Kidney (tissue), 14 donors: ENCODE results near the gene SLC23A2. TPM values are rescaled to one million over a fixed set of nuclear protein-coding genes. Genes with fewer than 3 reads are reported as not detected.
A peak's percentile ranks its signal among the peaks of the same experiment; 100 is the strongest.
"Not testable (repeated sequence)": the region's sequence is repeated elsewhere in the genome, so short reads cannot be mapped to it uniquely, and the experiment has no call there.

Experiments
- DNase-seq, 5 donors: peaks; one replicate each; pipeline ENCODE4 v3.0.0-alpha.2; 2013 to 2020
- FAIRE-seq: peaks from 2 replicates; lab custom pipeline; 2012; peaks lifted over from hg19 to GRCh38; lab: Jason Lieb, UNC
- H3K27ac ChIP-seq, 2 donors: one replicate each; pipeline ENCODE4 v1.7.0; 2013; ENCODE audit warnings: low read depth in 2 of 2, low read length in 2 of 2, inconsistent platforms in 1 of 2
- H3K27me3 ChIP-seq: one replicate; pipeline ENCODE4 v1.7.1; 2013; ENCODE audit warnings: low read length, inconsistent platforms; ENCODE audit not compliant: control insufficient read depth, insufficient read depth
- H3K36me3 ChIP-seq, 3 donors: one replicate each; pipeline versions ENCODE4 v1.7.0 to v1.7.1; 2013; ENCODE audit warnings: low read length in 3 of 3, control low read depth in 1 of 3, inconsistent platforms in 1 of 3; ENCODE audit not compliant: insufficient read depth in 3 of 3, control insufficient read depth in 2 of 3
- H3K4me1 ChIP-seq, 3 donors: one replicate each; pipeline versions ENCODE4 v1.7.0 to v1.7.1; 2013; ENCODE audit warnings: low read length in 3 of 3, inconsistent platforms in 1 of 3, low read depth in 1 of 3; ENCODE audit not compliant: control insufficient read depth in 2 of 3, insufficient read depth in 2 of 3
- H3K4me3 ChIP-seq, 3 donors: one replicate each; pipeline versions ENCODE4 v1.7.0 to v1.8.1; 2013; ENCODE audit warnings: low read length in 3 of 3, control low read depth in 1 of 3, inconsistent platforms in 1 of 3
- H3K9ac ChIP-seq, 3 donors: one replicate each; pipeline versions ENCODE4 v1.7.0 to v1.7.1; 2013; ENCODE audit warnings: low read length in 3 of 3, control low read depth in 1 of 3, inconsistent platforms in 1 of 3
- H3K9me3 ChIP-seq, 3 donors: one replicate each; pipeline versions ENCODE4 v1.7.0 to v1.7.1; 2013; ENCODE audit warnings: low read length in 3 of 3, control low read depth in 1 of 3, inconsistent platforms in 1 of 3; ENCODE audit not compliant: control insufficient read depth in 2 of 3, insufficient read depth in 1 of 3
- intact Hi-C: fragments of 100-400 bp; cut with DNase I; formaldehyde crosslinking; loops from one replicate; pipeline ENCODE4 v1.11.1; 2022
- polyA plus RNA-seq: library from polyadenylated mRNA; stranded (reverse); fragments of 350-450 nt; fragmentation: Illumina TruSeq; extraction: RNeasy Lipid Tissue Mini Kit (QIAGEN cat#74804); gene quantifications from one replicate; pipeline ENCODE4 v1.2.3, GENCODE V29; 2014; ENCODE audit warnings: low read depth, low replicate concordance; ENCODE audit not compliant: insufficient read depth
- total RNA-seq: library from RNA; stranded (reverse); fragmentation: NEBNext Ultra II Directional; extraction: Animal tissue kit (Norgen Biotek cat#: 25700); gene quantifications from one replicate; pipeline ENCODE4 v1.2.1, GENCODE V29; 2021
- TF ChIP-seq, protein P1 (sequence below): IDR thresholded peaks from 3 replicates; pipeline ENCODE4 v1.5.1; 2012; ENCODE audit warnings: mild to moderate bottlenecking, moderate library complexity, borderline replicate concordance; ENCODE audit not compliant: insufficient read depth; ENCODE audit errors: extremely low read depth
- donor health status: control.
- donor health status: control.
- donor health status: control.
- donor health status: control.
- donor health status: control.
- donor health status: DM: yes; HTN: yes; CAD: no.
- donor health status: Normal renal cell carcinoma (clear cell type).

Gene SLC23A2
- total and polyA plus RNA-seq, 2 donors from 2014 or later = 4.8 to 20.5 TPM

DNA sequence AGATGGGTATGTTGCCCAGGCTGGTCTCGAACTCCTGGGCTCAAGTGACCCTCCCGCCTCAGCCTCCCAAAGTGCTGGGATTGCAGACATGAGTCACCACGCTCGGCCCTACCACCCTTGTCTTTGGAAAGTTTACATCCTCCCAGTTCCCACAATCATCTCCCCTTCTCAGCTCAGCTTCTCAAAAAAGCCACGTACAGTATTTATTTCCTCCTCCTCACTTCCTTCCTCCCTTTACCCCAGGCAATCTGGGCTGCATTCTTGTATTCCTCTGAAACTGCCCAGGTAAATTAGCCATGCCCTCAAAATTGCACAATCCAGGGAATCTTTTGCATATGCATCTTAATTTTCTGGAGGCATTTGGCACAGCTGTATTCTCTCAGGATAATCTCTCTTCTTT is 7.4 kb upstream of the SLC23A2 start:
- no peaks in the 10 kb centered on the region for H3K9me3 ChIP-seq
- H3K27me3 ChIP-seq = no peaks in the 10 kb centered on the region
- DNase-seq (peak in 1 of 5 donors; percentile 24), FAIRE-seq (no peak)
- H3K27ac ChIP-seq = no peak overlapping the region
- H3K4me1 ChIP-seq = no peaks in the 10 kb centered on the region
- no peaks in the 10 kb centered on the region for H3K36me3 ChIP-seq
- no peak overlapping the region for H3K9ac ChIP-seq
- intact Hi-C loops = no loop called here
- TF ChIP-seq, protein P1, sequence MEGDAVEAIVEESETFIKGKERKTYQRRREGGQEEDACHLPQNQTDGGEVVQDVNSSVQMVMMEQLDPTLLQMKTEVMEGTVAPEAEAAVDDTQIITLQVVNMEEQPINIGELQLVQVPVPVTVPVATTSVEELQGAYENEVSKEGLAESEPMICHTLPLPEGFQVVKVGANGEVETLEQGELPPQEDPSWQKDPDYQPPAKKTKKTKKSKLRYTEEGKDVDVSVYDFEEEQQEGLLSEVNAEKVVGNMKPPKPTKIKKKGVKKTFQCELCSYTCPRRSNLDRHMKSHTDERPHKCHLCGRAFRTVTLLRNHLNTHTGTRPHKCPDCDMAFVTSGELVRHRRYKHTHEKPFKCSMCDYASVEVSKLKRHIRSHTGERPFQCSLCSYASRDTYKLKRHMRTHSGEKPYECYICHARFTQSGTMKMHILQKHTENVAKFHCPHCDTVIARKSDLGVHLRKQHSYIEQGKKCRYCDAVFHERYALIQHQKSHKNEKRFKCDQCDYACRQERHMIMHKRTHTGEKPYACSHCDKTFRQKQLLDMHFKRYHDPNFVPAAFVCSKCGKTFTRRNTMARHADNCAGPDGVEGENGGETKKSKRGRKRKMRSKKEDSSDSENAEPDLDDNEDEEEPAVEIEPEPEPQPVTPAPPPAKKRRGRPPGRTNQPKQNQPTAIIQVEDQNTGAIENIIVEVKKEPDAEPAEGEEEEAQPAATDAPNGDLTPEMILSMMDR = no peak
- H3K4me3 ChIP-seq = no peak overlapping the region

DNA sequence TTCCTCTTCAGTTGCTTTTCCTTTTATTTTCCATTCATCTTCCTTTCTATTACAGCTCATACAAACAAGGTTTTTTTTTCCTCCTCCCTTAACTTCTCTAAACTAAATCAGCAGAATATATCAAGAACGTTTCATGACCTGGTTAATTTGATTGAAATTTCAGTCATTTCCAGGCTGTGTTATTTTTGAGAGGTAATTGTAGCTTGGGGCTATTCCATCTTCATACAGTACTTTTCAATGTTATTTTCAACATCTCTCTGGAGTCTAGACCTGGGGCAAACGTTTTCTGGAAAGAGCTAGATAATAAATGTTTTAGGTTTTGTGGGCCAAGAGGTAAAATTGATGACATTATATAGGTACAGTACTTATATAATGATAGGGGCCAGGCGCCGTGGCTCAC is 4.0 kb upstream of the SLC23A2 start:
- TF ChIP-seq, protein P1 = no peak
- Histone ChIP-seq H3K4me1 (peaks cover 0 to 3% (median 0%) of the 10 kb centered on the region in 3 donors), H3K4me3 (no peak overlapping the region), H3K36me3 (no peaks in the 10 kb centered on the region), H3K9me3 (no peaks in the 10 kb centered on the region), H3K27ac (no peak overlapping the region), H3K9ac (no peak overlapping the region), H3K27me3 (no peaks in the 10 kb centered on the region)
- intact Hi-C loops = no loop called here
- DNase-seq = peak in 1 of 5 donors; percentile 10
- no peak for FAIRE-seq

DNA sequence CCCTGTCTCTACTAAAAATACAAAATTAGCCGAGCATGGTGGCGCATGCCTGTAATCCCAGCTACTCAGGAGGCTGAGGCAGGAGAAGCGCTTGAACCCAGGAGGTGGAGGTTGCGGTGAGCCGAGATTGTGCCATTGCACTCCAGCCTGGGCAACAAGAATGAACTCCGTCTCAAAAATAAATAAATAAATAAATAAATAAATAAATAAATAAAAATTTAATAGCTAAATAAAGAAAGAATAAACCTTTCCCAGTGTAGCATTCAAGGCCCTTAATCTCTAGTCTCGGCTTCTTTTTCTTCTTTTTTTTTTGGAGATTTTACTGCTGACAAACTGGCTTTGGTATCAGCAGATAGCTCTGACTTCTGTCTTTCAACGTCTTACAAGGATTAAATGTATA is 3.5 kb upstream of the SLC23A2 start:
- DNase-seq = not testable (repeated sequence)

DNA sequence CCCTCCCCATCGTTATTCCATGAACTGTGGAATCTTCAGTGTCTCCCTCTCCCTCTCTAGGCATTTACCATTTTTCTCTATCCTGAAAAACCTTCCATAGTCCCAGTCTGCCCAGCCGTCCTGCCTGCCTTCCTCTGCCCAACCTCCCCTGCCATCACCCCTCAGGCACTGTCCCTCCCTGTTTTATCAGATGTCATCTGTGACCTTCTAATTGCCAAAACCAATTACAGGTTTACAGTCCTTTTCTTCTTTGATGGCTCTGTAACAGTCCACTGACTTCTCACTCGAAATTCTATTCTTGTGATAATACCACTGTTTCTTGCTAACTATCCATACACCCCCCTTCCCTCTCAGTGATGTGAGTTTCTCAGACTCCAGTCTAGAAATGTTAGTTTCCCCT is 2.3 kb upstream of the SLC23A2 start:
- no peak for FAIRE-seq
- TF ChIP-seq, protein P1 = no peak
- intact Hi-C loops = no loop called here
- no peak overlapping the region for H3K4me3 ChIP-seq
- no peak overlapping the region for H3K9ac ChIP-seq
- H3K9me3 ChIP-seq = no peaks in the 10 kb centered on the region
- no peak overlapping the region for H3K27ac ChIP-seq
- H3K36me3 ChIP-seq = no peaks in the 10 kb centered on the region
- no peaks in the 10 kb centered on the region for H3K27me3 ChIP-seq
- DNase-seq = peak in 1 of 5 donors; percentile 6
- peaks cover 0 to 9% (median 2%) of the 10 kb centered on the region in 3 donors for H3K4me1 ChIP-seq

More for the DNA sequence above, 3.5 kb upstream of the SLC23A2 start:
- H3K9ac ChIP-seq, intact Hi-C loops, H3K36me3 ChIP-seq, H3K9me3 ChIP-seq, H3K4me1 ChIP-seq, H3K27me3 ChIP-seq, H3K4me3 ChIP-seq, H3K27ac ChIP-seq, FAIRE-seq: not testable (repeated sequence)
